Hepatocyte (in vitro differentiated cells): ENCODE results near the gene PCDH9. TPM values are rescaled to one million over a fixed set of nuclear protein-coding genes. Genes with fewer than 3 reads are reported as not detected.

Source experiments
- DNase-seq: peaks from one replicate; pipeline ENCODE4 v3.0.0-alpha.2; 2016; ENCODE audit warnings: low spot score
- H2AFZ ChIP-seq: fragments of 200-600 bp; sonication (generic); 2 replicates; pipeline ENCODE4 v1.6.0; 2016; ENCODE audit warnings: antibody characterized with exemption, mild to moderate bottlenecking
- H3K27ac ChIP-seq: fragments of 200-600 bp; sonication (generic); 2 replicates; pipeline ENCODE4 v1.5.1; 2016; ENCODE audit warnings: mild to moderate bottlenecking
- H3K27me3 ChIP-seq: fragments of 200-600 bp; sonication (generic); 2 replicates; pipeline ENCODE4 v1.6.1; 2016
- H3K36me3 ChIP-seq: fragments of 200-600 bp; sonication (generic); replicated peaks from 2 replicates; pipeline ENCODE4 v1.5.1; 2016; ENCODE audit warnings: low read depth; ENCODE audit not compliant: insufficient read depth
- H3K4me1 ChIP-seq: fragments of 200-600 bp; sonication (generic); 2 replicates; pipeline ENCODE4 v1.5.1; 2016; ENCODE audit warnings: mild to moderate bottlenecking, moderate library complexity; ENCODE audit not compliant: insufficient read depth
- H3K4me2 ChIP-seq: fragments of 200-600 bp; sonication (generic); 2 replicates; pipeline ENCODE4 v1.6.0; 2016
- H3K4me3 ChIP-seq: fragments of 200-600 bp; sonication (generic); 2 replicates; pipeline ENCODE4 v1.5.1; 2016; ENCODE audit warnings: mild to moderate bottlenecking
- H3K79me2 ChIP-seq: fragments of 200-600 bp; sonication (generic); 2 replicates; pipeline ENCODE4 v1.6.0; 2017; ENCODE audit warnings: mild to moderate bottlenecking
- H3K9me2 ChIP-seq: fragments of 200-600 bp; sonication (generic); replicated peaks from 2 replicates; pipeline ENCODE4 v1.6.0; 2017; ENCODE audit warnings: mild to moderate bottlenecking; ENCODE audit not compliant: insufficient read depth
- H3K9me3 ChIP-seq: fragments of 200-600 bp; sonication (generic); 2 replicates; pipeline ENCODE4 v1.5.1; 2016; ENCODE audit warnings: low read depth, mild to moderate bottlenecking
- H4K20me1 ChIP-seq: fragments of 200-600 bp; sonication (generic); 2 replicates; pipeline ENCODE4 v1.6.0; 2016; ENCODE audit warnings: mild to moderate bottlenecking; ENCODE audit not compliant: insufficient read depth, poor library complexity, severe bottlenecking
- EZH2 ChIP-seq: fragments of 200-600 bp; sonication (generic); IDR thresholded peaks from 2 replicates; pipeline ENCODE4 v1.6.1; 2016; ENCODE audit warnings: antibody characterized with exemption, mild to moderate bottlenecking, borderline replicate concordance
- EZH2phosphoT487 ChIP-seq: fragments of 200-600 bp; sonication (generic); IDR thresholded peaks from one replicate; pipeline ENCODE4 v1.6.1; 2018; ENCODE audit warnings: antibody characterized with exemption, mild to moderate bottlenecking, low read depth, moderate library complexity; ENCODE audit not compliant: unreplicated experiment, severe bottlenecking
- WGBS: methylation state at CpG from one replicate; pipeline ENCODE4 v1.1.6; 2016; ENCODE audit warnings: low lambda C conversion rate; ENCODE audit errors: missing lambda C conversion rate; 5-methylcytosine and 5-hydroxymethylcytosine counted together
- polyA plus RNA-seq: library from polyadenylated mRNA; unstranded; fragments of >200 nt; fragmentation: Nextera tagmentation; extraction: Ambion mirVana; gene quantifications from 2 replicates; pipeline ENCODE4 v1.2.1, GENCODE V29; 2016
- total RNA-seq: library from RNA; depleted of rRNA; stranded (reverse); fragments of >200 nt; gene quantifications from 2 replicates; pipeline ENCODE4 v1.2.3, GENCODE V29; 2014
- TF ChIP-seq, protein P1 (sequence below): fragments of 200-600 bp; sonication (generic); IDR thresholded peaks from 2 replicates; pipeline ENCODE4 v1.5.1; 2016; ENCODE audit warnings: antibody characterized with exemption, mild to moderate bottlenecking; ENCODE audit not compliant: poor library complexity

PCDH9 gene
- total and polyA plus RNA-seq, 2 experiments from 2014 or later = 6.9 to 15.0 TPM

DNA sequence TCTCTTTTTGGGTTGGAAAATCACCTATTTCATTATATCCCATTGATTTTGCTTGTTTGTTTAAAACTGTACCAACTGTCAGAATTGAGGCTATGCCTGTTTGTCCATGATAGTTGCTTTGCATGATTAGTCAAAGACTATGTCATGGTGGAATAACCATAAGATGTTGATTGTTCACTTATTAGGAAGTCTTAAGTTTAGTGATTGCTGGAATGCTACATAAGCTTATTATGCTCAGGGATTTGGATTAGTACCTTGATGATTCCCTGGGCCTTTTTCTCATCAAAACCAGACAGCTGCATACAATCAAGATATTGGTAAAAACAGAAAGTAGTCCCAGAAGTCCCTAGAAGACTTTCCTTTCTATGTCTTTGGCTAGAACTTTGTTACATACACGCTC lies 954.7 kb downstream of the PCDH9 start:
- Histone ChIP-seq H3K9me3 (no peaks in the 10 kb centered on the region), H3K79me2 (no peaks in the 10 kb centered on the region), H3K4me3 (no peak overlapping the region), H3K36me3 (no peaks in the 10 kb centered on the region), H3K4me1 (no peaks in the 10 kb centered on the region), H3K27me3 (no peaks in the 10 kb centered on the region), H3K9me2 (no peaks in the 10 kb centered on the region), H3K27ac (no peak overlapping the region), H3K4me2 (no peak overlapping the region), H4K20me1 (no peaks in the 10 kb centered on the region), H2AFZ (no peak overlapping the region)
- 87% methylated on average over 1 of the region's 1 CpG for WGBS
- no peak for DNase-seq
- TF ChIP-seq EZH2 (no peak), EZH2phosphoT487 (no peak)
- TF ChIP-seq, protein P1, sequence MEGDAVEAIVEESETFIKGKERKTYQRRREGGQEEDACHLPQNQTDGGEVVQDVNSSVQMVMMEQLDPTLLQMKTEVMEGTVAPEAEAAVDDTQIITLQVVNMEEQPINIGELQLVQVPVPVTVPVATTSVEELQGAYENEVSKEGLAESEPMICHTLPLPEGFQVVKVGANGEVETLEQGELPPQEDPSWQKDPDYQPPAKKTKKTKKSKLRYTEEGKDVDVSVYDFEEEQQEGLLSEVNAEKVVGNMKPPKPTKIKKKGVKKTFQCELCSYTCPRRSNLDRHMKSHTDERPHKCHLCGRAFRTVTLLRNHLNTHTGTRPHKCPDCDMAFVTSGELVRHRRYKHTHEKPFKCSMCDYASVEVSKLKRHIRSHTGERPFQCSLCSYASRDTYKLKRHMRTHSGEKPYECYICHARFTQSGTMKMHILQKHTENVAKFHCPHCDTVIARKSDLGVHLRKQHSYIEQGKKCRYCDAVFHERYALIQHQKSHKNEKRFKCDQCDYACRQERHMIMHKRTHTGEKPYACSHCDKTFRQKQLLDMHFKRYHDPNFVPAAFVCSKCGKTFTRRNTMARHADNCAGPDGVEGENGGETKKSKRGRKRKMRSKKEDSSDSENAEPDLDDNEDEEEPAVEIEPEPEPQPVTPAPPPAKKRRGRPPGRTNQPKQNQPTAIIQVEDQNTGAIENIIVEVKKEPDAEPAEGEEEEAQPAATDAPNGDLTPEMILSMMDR = no peak

DNA sequence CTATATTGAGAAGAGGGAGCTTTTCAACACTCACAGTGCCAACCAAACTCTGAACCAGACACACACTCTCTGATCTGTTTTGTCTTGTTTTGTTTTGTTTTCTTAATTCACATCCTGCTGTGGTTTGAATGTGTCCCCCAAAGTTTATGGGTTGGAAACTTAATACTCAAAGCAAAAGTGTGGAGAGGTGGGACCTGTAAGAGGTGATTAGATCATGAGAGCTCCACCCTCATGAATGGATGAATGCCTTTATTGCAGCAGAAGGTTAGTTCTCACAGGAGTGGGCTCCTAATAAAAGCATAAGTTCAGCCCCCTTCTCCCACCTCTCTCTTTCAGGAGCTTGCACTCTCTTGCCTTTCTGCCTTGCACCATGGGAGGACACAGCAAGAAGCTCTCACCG lies 957.1 kb downstream of the PCDH9 start:
- no peak for DNase-seq
- TF ChIP-seq EZH2phosphoT487 = no peak
- no peak for TF ChIP-seq EZH2
- TF ChIP-seq, protein P1 = no peak
- Histone ChIP-seq H3K9me2 (no peaks in the 10 kb centered on the region), H3K27me3 (no peaks in the 10 kb centered on the region), H3K79me2 (no peaks in the 10 kb centered on the region), H3K4me3 (no peak overlapping the region), H3K9me3 (no peaks in the 10 kb centered on the region), H3K36me3 (no peaks in the 10 kb centered on the region), H2AFZ (no peak overlapping the region), H4K20me1 (no peaks in the 10 kb centered on the region), H3K27ac (no peak overlapping the region), H3K4me2 (no peak overlapping the region), H3K4me1 (no peaks in the 10 kb centered on the region)
- WGBS = 68% methylated on average over 1 of the region's 1 CpG

DNA sequence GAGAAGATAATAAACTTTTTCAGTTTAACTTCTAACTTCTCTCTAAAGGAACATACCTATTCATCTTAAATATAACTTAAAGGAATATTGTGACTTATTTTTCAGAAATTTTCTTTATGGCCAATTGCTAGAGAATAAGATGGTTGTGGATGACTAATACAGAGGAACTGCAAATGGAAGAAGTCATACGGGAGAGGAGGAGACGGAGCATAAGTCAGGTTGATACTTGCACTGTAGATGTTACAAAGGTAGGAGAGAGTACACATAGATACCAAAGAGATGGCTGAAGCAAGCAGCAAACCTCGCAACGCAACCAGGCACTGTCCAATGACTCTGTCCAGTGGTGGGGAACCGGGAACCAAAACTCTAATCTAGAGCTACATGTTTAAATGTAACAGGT lies 963.4 kb downstream of the PCDH9 start:
- DNase-seq = no peak
- Histone ChIP-seq H3K4me3 (no peak overlapping the region), H3K4me2 (no peak overlapping the region), H3K27me3 (no peaks in the 10 kb centered on the region), H3K9me3 (no peaks in the 10 kb centered on the region), H3K4me1 (no peaks in the 10 kb centered on the region), H4K20me1 (no peaks in the 10 kb centered on the region), H3K27ac (no peak overlapping the region), H3K79me2 (no peaks in the 10 kb centered on the region), H3K36me3 (no peaks in the 10 kb centered on the region), H2AFZ (no peak overlapping the region), H3K9me2 (no peaks in the 10 kb centered on the region)
- TF ChIP-seq, protein P1 = no peak
- TF ChIP-seq EZH2phosphoT487 (no peak), EZH2 (no peak)
- 97% methylated on average over 5 of the region's 5 CpGs for WGBS

DNA sequence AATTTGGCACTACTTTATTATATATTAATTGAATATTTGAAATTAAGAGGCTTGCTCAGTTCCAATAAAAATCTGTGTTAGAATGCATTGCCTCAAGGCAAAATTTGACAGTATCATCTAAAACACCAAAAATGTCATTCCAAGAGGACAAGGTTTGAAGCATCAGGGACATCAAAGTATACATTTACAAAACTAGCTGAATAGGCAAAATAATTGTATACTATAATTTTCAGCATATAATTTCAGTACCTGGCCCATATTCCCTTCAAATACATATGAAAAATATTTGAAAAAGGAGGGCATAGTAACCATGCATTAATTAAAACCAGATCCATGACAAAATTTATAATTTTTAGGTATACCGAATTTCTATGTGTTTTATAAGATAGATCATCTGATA lies 963.8 kb downstream of the PCDH9 start:
- Histone ChIP-seq H3K4me1 (no peaks in the 10 kb centered on the region), H3K79me2 (no peaks in the 10 kb centered on the region), H3K27ac (no peak overlapping the region), H3K9me3 (no peaks in the 10 kb centered on the region), H3K9me2 (no peaks in the 10 kb centered on the region), H4K20me1 (no peaks in the 10 kb centered on the region), H3K27me3 (no peaks in the 10 kb centered on the region), H3K36me3 (no peaks in the 10 kb centered on the region), H3K4me3 (no peak overlapping the region), H2AFZ (no peak overlapping the region), H3K4me2 (no peak overlapping the region)
- WGBS = 94% methylated on average over 1 of the region's 1 CpG
- DNase-seq = no peak
- TF ChIP-seq, protein P1 = no peak
- TF ChIP-seq EZH2phosphoT487 = no peak
- TF ChIP-seq EZH2 = no peak
